ENCODE measurements around the gene IGF2R. TPM values are rescaled to one million over a fixed set of nuclear protein-coding genes. Genes with fewer than 3 reads are reported as not detected.

The IGF2R gene
- total RNA-seq, 1 donor from 2014 or later = 105 TPM

GRCh38 chr6:160095146-160095845 lies 126.4 kb downstream of the IGF2R start:
- no peaks in the 10 kb centered on the region for H3K36me3 Mint-ChIP-seq (ENCODE audit: unreplicated experiment)
- TF ChIP-seq CTCF (IDR thresholded peaks at IDR 0.05; ENCODE audit: partially characterized antibody, unreplicated experiment) = no peak

GRCh38 chr6:160101277-160102205 lies 132.7 kb downstream of the IGF2R start:
- TF ChIP-seq CTCF (IDR thresholded peaks at IDR 0.05; ENCODE audit: partially characterized antibody, unreplicated experiment) = no peak
- peaks cover 2% of the 10 kb centered on the region for H3K27me3 Mint-ChIP-seq (ENCODE audit: unreplicated experiment)
- H3K9me3 Mint-ChIP-seq (ENCODE audit: unreplicated experiment) = peaks cover 7% of the 10 kb centered on the region
- H3K27ac Mint-ChIP-seq (ENCODE audit: unreplicated experiment) = no peak overlapping the region
- no peaks in the 10 kb centered on the region for H3K4me1 Mint-ChIP-seq (ENCODE audit: low read depth, unreplicated experiment)
- H3K36me3 Mint-ChIP-seq (ENCODE audit: unreplicated experiment) = no peaks in the 10 kb centered on the region
- H3K4me3 Mint-ChIP-seq (ENCODE audit: unreplicated experiment) = no peak overlapping the region
- no peak for DNase-seq

More at GRCh38 chr6:160095146-160095845, 126.4 kb downstream of the IGF2R start:
- no peak for DNase-seq
- H3K27ac Mint-ChIP-seq (ENCODE audit: unreplicated experiment) = no peak overlapping the region
- H3K27me3 Mint-ChIP-seq (ENCODE audit: unreplicated experiment) = peaks cover 2% of the 10 kb centered on the region
- H3K4me1 Mint-ChIP-seq (ENCODE audit: low read depth, unreplicated experiment) = no peaks in the 10 kb centered on the region
- H3K4me3 Mint-ChIP-seq (ENCODE audit: unreplicated experiment) = no peak overlapping the region
- peaks cover 2% of the 10 kb centered on the region for H3K9me3 Mint-ChIP-seq (ENCODE audit: unreplicated experiment)

GRCh38 chr6:160102399-160102798 lies 133.5 kb downstream of the IGF2R start:
- TF ChIP-seq CTCF (IDR thresholded peaks at IDR 0.05; ENCODE audit: partially characterized antibody, unreplicated experiment) = no peak
- Mint-ChIP-seq H3K9me3 (ENCODE audit: unreplicated experiment) (peaks cover 7% of the 10 kb centered on the region), H3K27ac (ENCODE audit: unreplicated experiment) (no peak overlapping the region), H3K27me3 (ENCODE audit: unreplicated experiment) (peaks cover 2% of the 10 kb centered on the region), H3K36me3 (ENCODE audit: unreplicated experiment) (no peaks in the 10 kb centered on the region), H3K4me3 (ENCODE audit: unreplicated experiment) (no peak overlapping the region), H3K4me1 (ENCODE audit: low read depth, unreplicated experiment) (no peaks in the 10 kb centered on the region)
- no peak for DNase-seq

- no peak overlapping the region for H3K27ac Mint-ChIP-seq (ENCODE audit: unreplicated experiment)
- no peaks in the 10 kb centered on the region for H3K36me3 Mint-ChIP-seq (ENCODE audit: unreplicated experiment)
- H3K27me3 Mint-ChIP-seq (ENCODE audit: unreplicated experiment) = peaks cover 4% of the 10 kb centered on the region
- DNase-seq = peak; percentile 31
- H3K4me1 Mint-ChIP-seq (ENCODE audit: low read depth, unreplicated experiment) = no peaks in the 10 kb centered on the region
- TF ChIP-seq CTCF (IDR thresholded peaks at IDR 0.05; ENCODE audit: partially characterized antibody, unreplicated experiment) = peak; percentile 17
- H3K9me3 Mint-ChIP-seq (ENCODE audit: unreplicated experiment) = peaks cover 7% of the 10 kb centered on the region
- no peak overlapping the region for H3K4me3 Mint-ChIP-seq (ENCODE audit: unreplicated experiment)
Observed at GRCh38 chr6:160102956-160103824, 134.3 kb downstream of the IGF2R start.
